Panc1 (cell line): ENCODE measurements around the gene ADD2. TPM values are rescaled to one million over a fixed set of nuclear protein-coding genes. Genes with fewer than 3 reads are reported as not detected.

Source experiments
- ATAC-seq: fragments of 200-7000 bp; cut with Tn5 transposase; 2 replicates; pipeline ENCODE4 v1.9.1; 2020; ENCODE audit warnings: mild to moderate bottlenecking, moderate library complexity
- BruUV-seq: library from RNA; stranded (reverse); fragments of 400-500 nt; replicated peaks from 2 replicates; lab custom pipeline; 2021; lab: Mats Ljungman, UMichigan
- CTCF ChIA-PET: fragments of 300-600 bp; sonication (Branson Sonifier 250); formaldehyde crosslinking; loops from one replicate; lab custom pipeline; 2022; ENCODE audit warnings: antibody characterized with exemption; lab: Charles Lee
- POLR2A ChIA-PET: fragments of 300-600 bp; sonication (Branson Sonifier 250); formaldehyde crosslinking; loops from one replicate; lab custom pipeline; 2022; ENCODE audit warnings: antibody characterized with exemption; lab: Charles Lee
- DNase-seq: peaks from one replicate; pipeline ENCODE4 v3.0.0-alpha.2; 2010; ENCODE audit warnings: low read depth, low spot score
- H3K27ac ChIP-seq: 2 replicates; pipeline ENCODE4 v1.5.1; 2011; ENCODE audit warnings: mild to moderate bottlenecking, low read length, inconsistent platforms
- H3K27me3 ChIP-seq: fragments of 200-500 bp; sonication (Bioruptor generic); 2 replicates; pipeline ENCODE4 v1.6.0; 2014; ENCODE audit warnings: low read length, inconsistent platforms; ENCODE audit not compliant: control insufficient read depth, insufficient read depth
- H3K36me3 ChIP-seq: fragments of 200-500 bp; sonication (Bioruptor generic); 2 replicates; pipeline ENCODE4 v1.5.1; 2014; ENCODE audit warnings: inconsistent platforms, mild to moderate bottlenecking, low read length, moderate library complexity; ENCODE audit not compliant: control insufficient read depth, insufficient read depth
- H3K4me1 ChIP-seq: 2 replicates; pipeline ENCODE4 v1.5.1; 2011; ENCODE audit warnings: inconsistent platforms, mild to moderate bottlenecking, low read length, moderate library complexity; ENCODE audit not compliant: control insufficient read depth, insufficient read depth
- H3K4me3 ChIP-seq, 2 experiments: 2 replicates each; pipeline ENCODE4 v1.5.1; 2011 to 2012; ENCODE audit warnings: low read depth in 2 of 2, low read length in 2 of 2, mild to moderate bottlenecking in 2 of 2, inconsistent platforms in 1 of 2, moderate library complexity in 1 of 2
- H3K9me3 ChIP-seq: fragments of 200-500 bp; sonication (Bioruptor generic); 2 replicates; pipeline ENCODE4 v1.5.1; 2014; ENCODE audit warnings: low read depth, mild to moderate bottlenecking, inconsistent platforms, low read length, moderate library complexity; ENCODE audit not compliant: control insufficient read depth, insufficient read depth
- POLR2AphosphoS5 ChIP-seq: IDR thresholded peaks from 2 replicates; pipeline ENCODE4 v1.6.1; 2012; ENCODE audit warnings: mild to moderate bottlenecking, low read depth, low read length, moderate library complexity
- SIN3A ChIP-seq: IDR thresholded peaks from 2 replicates; pipeline ENCODE4 v1.6.1; 2012; ENCODE audit warnings: low read depth, mild to moderate bottlenecking, low read length, moderate library complexity, borderline replicate concordance; ENCODE audit not compliant: insufficient read depth
- TCF7L2 ChIP-seq: IDR thresholded peaks from 2 replicates; pipeline ENCODE4 v1.6.1; 2011; ENCODE audit warnings: mild to moderate bottlenecking, low read depth, low read length, inconsistent platforms
- in situ Hi-C: cut with HindIII; loops from 2 replicates; pipeline ENCODE4 v1.10.0; 2016; ENCODE audit warnings: low sequenced_read_pairs, low pct_unique_long_range_greater_than_20kb
- intact Hi-C: fragments of 100-400 bp; cut with micrococcal nuclease; formaldehyde crosslinking; loops from one replicate; pipeline ENCODE4 v1.10.0; 2022; ENCODE audit not compliant: unreplicated experiment
- total RNA-seq: library from RNA; stranded (reverse); gene quantifications from one replicate; pipeline ENCODE4 v1.2.1, GENCODE V29; 2021; ENCODE audit not compliant: unreplicated experiment
- TF ChIP-seq, protein P1 (sequence below): fragments of 450-650 bp; IDR thresholded peaks from 2 replicates; pipeline ENCODE4 v1.5.1; 2017; ENCODE audit warnings: mild to moderate bottlenecking
- TF ChIP-seq, protein P2 (sequence below), 2 experiments: IDR thresholded peaks; 2 replicates each; pipeline ENCODE4 v1.6.1; 2011 to 2012; ENCODE audit warnings: low read depth in 2 of 2, control low read depth in 1 of 2, low read length in 1 of 2, mild to moderate bottlenecking in 1 of 2, moderate library complexity in 1 of 2; ENCODE audit not compliant: insufficient read depth in 1 of 2

Gene ADD2
- total RNA-seq, 1 experiment from 2014 or later: 0.26 TPM

DNA sequence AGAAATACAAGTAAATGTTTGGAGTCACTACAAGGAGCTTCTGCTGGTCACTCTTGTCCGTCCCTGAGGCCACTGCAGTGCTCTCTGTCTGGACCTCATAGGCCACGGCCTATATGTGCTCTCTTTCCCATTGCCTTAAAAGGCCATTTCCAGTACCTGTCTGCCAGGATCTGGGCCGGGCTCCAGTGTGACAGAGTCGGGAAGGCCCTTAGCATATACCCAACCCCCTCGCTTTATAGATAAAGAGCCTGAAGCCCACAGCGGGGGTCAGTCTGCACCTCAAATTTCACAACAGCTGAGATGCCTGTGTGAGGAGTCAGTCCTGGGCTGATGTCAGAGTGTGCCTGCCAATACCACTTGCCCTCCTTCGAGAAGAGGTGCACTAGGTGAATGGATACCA is 39.9 kb downstream of the ADD2 start:
- Histone ChIP-seq H3K27ac (no peak overlapping the region), H3K9me3 (no peaks in the 10 kb centered on the region), H3K36me3 (no peaks in the 10 kb centered on the region), H3K27me3 (peaks cover 2% of the 10 kb centered on the region; the same call in 1 of the 2 replicates), H3K4me3 (no peak overlapping the region), H3K4me1 (no peaks in the 10 kb centered on the region)
- intact Hi-C loops: no loop called here
- ChIA-PET POLR2A (no interaction called here), CTCF (no interaction called here)
- in situ Hi-C loops: no loop called here
- no peak for DNase-seq
- TF ChIP-seq, protein P1, sequence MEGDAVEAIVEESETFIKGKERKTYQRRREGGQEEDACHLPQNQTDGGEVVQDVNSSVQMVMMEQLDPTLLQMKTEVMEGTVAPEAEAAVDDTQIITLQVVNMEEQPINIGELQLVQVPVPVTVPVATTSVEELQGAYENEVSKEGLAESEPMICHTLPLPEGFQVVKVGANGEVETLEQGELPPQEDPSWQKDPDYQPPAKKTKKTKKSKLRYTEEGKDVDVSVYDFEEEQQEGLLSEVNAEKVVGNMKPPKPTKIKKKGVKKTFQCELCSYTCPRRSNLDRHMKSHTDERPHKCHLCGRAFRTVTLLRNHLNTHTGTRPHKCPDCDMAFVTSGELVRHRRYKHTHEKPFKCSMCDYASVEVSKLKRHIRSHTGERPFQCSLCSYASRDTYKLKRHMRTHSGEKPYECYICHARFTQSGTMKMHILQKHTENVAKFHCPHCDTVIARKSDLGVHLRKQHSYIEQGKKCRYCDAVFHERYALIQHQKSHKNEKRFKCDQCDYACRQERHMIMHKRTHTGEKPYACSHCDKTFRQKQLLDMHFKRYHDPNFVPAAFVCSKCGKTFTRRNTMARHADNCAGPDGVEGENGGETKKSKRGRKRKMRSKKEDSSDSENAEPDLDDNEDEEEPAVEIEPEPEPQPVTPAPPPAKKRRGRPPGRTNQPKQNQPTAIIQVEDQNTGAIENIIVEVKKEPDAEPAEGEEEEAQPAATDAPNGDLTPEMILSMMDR: no peak
- TF ChIP-seq TCF7L2: no peak
- no peak for TF ChIP-seq SIN3A
- TF ChIP-seq POLR2AphosphoS5: no peak
- TF ChIP-seq, protein P2, sequence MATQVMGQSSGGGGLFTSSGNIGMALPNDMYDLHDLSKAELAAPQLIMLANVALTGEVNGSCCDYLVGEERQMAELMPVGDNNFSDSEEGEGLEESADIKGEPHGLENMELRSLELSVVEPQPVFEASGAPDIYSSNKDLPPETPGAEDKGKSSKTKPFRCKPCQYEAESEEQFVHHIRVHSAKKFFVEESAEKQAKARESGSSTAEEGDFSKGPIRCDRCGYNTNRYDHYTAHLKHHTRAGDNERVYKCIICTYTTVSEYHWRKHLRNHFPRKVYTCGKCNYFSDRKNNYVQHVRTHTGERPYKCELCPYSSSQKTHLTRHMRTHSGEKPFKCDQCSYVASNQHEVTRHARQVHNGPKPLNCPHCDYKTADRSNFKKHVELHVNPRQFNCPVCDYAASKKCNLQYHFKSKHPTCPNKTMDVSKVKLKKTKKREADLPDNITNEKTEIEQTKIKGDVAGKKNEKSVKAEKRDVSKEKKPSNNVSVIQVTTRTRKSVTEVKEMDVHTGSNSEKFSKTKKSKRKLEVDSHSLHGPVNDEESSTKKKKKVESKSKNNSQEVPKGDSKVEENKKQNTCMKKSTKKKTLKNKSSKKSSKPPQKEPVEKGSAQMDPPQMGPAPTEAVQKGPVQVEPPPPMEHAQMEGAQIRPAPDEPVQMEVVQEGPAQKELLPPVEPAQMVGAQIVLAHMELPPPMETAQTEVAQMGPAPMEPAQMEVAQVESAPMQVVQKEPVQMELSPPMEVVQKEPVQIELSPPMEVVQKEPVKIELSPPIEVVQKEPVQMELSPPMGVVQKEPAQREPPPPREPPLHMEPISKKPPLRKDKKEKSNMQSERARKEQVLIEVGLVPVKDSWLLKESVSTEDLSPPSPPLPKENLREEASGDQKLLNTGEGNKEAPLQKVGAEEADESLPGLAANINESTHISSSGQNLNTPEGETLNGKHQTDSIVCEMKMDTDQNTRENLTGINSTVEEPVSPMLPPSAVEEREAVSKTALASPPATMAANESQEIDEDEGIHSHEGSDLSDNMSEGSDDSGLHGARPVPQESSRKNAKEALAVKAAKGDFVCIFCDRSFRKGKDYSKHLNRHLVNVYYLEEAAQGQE (IDR thresholded peaks at IDR 0.05; ENCODE audit: insufficient read depth in 1 of 2, low read depth in 2 of 2, low read length in 1 of 2): no peak
- ATAC-seq: no peak
- no TSS peak for BruUV-seq

DNA sequence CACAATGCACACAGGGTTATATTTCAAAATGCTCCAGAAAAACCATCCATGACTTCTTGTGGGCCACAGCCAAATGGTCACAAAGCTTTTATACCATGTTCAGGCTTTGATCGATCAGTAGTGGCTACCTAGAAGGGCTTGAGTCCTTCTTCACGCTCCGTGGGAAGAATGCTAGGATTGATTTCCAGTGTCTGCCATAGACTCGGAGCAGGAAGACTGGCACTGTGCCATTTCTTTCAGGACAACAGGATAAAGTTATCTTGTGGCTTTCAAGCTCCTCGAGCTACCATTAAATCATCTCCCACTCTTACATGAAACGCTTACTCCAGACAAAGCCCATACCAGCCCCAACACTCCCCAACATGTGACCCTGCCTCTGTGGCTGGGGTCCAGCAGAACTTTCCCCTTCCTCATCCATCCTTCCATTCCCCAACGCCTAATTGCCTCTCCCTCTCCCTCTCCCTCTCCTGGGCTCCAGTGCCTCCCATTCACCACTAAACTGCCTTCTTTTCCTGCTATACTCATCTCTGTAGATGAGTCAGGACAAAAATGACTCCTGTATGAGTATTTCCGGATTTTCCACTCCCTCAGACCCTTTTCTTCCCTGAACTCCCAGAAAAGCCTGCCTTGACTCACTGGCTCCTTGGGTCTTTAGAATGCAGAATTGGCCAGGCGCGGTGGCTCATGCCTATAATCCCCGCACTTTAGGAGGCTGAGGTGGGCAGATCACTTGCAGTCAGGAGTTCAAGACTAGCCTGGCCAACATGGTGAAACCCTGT is 40.9 kb downstream of the ADD2 start:
- ATAC-seq (no peak), DNase-seq (no peak)
- Histone ChIP-seq H3K4me1 (no peaks in the 10 kb centered on the region), H3K27ac (no peak overlapping the region), H3K9me3 (no peaks in the 10 kb centered on the region), H3K36me3 (no peaks in the 10 kb centered on the region), H3K27me3 (peaks cover 2% of the 10 kb centered on the region; the same call in 1 of the 2 replicates), H3K4me3 (no peak overlapping the region)
- BruUV-seq: no TSS peak
- CTCF ChIA-PET: no interaction called here
- in situ Hi-C loops: no loop called here
- intact Hi-C loops: no loop called here
- TF ChIP-seq, protein P2 (IDR thresholded peaks at IDR 0.05; ENCODE audit: insufficient read depth in 1 of 2, low read depth in 2 of 2, low read length in 1 of 2): no peak
- TF ChIP-seq SIN3A (no peak), POLR2AphosphoS5 (no peak), TCF7L2 (no peak)
- TF ChIP-seq, protein P1: no peak
- POLR2A ChIA-PET: no interaction called here
